Heart left ventricle (tissue), 16 donors: ENCODE results near the gene COL4A6. TPM values are rescaled to one million over a fixed set of nuclear protein-coding genes. Genes with fewer than 3 reads are reported as not detected.

Experiments
- ATAC-seq, 4 donors: fragments of 200-7000 bp; cut with Tn5 transposase; one replicate each; pipeline ENCODE4 v1.9.1; 2020 to 2022; ENCODE audit warnings: moderate library complexity in 4 of 4, mild to moderate bottlenecking in 3 of 4, moderate number of reproducible peaks in 1 of 4
- DNase-seq, 5 donors: peaks; one replicate each; pipeline ENCODE4 v3.0.0-alpha.2; 2020
- H3K27ac ChIP-seq, 12 donors: fragments of 200-600 bp; sonication (generic) in 4 of 12; one replicate each; pipeline versions ENCODE4 v1.5.0 to v1.8.0; 2016 to 2022; ENCODE audit warnings: mild to moderate bottlenecking in 2 of 12
- H3K27me3 ChIP-seq, 9 donors: fragments of 200-600 bp; sonication (generic) in 2 of 9; one replicate each; pipeline versions ENCODE4 v1.5.1 to v1.8.0; 2016 to 2022; ENCODE audit warnings: mild to moderate bottlenecking in 3 of 9
- H3K36me3 ChIP-seq, 9 donors: fragments of 200-600 bp; sonication (generic) in 2 of 9; one replicate each; pipeline versions ENCODE4 v1.5.0 to v1.8.0; 2018 to 2022; ENCODE audit warnings: mild to moderate bottlenecking in 2 of 9
- H3K4me1 ChIP-seq, 12 donors: fragments of 200-600 bp; sonication (generic) in 4 of 12; one replicate each; pipeline versions ENCODE4 v1.5.0 to v1.8.0; 2016 to 2022; ENCODE audit warnings: mild to moderate bottlenecking in 3 of 12
- H3K4me3 ChIP-seq, 12 donors: fragments of 200-600 bp; sonication (generic) in 4 of 12; one replicate each; pipeline versions ENCODE4 v1.5.0 to v1.8.0; 2017 to 2022; ENCODE audit warnings: mild to moderate bottlenecking in 9 of 12, moderate library complexity in 4 of 12
- H3K9me3 ChIP-seq, 12 donors: fragments of 200-600 bp; sonication (generic) in 4 of 12; one replicate each; pipeline versions ENCODE4 v1.5.0 to v1.8.0; 2016 to 2022; ENCODE audit warnings: mild to moderate bottlenecking in 1 of 12
- POLR2A ChIP-seq, 2 donors: fragments of 450-650 bp; IDR thresholded peaks; one replicate each; pipeline ENCODE4 v1.6.1; 2017; ENCODE audit warnings: antibody characterized with exemption in 2 of 2, mild to moderate bottlenecking in 2 of 2, moderate library complexity in 2 of 2
- WGBS, 4 donors: extraction: QIAGEN DNeasy Blood & Tissue Kit in 2 of 4; methylation state at CpG; one replicate each; pipeline versions ENCODE4 v1.1.5 to v1.1.7; 2013 to 2018; 5-methylcytosine and 5-hydroxymethylcytosine counted together
- intact Hi-C, 10 donors: fragments of 100-400 bp; cut with DNase I; formaldehyde crosslinking; loops; one replicate each; pipeline versions ENCODE4 v1.11.1 to v1.14.2; 2022
- polyA plus RNA-seq, 2 donors: library from polyadenylated mRNA; stranded (reverse); fragments of 200-250 nt; gene quantifications; one replicate each; pipeline ENCODE4 v1.2.3, GENCODE V29; 2013
- total RNA-seq, 9 donors: library from RNA; depleted of rRNA in 2 of 9; stranded (reverse); fragments of >200 nt in 2 of 9; fragmentation: NEBNext Ultra II Directional in 3 of 9; extraction: Animal tissue kit (Norgen Biotek cat#: 25700) in 3 of 9; gene quantifications; one replicate each; pipeline versions ENCODE4 v1.1.0 to v1.2.4, GENCODE V29; 2016 to 2023
- TF ChIP-seq, protein P1 (sequence below), 12 donors: fragments of 200-600 bp; sonication (generic) in 4 of 12; IDR thresholded peaks; one replicate each; pipeline versions ENCODE4 v1.5.0 to v1.8.0; 2018 to 2022; ENCODE audit warnings: antibody characterized with exemption in 12 of 12, mild to moderate bottlenecking in 5 of 12
- donor health status: ischemic (EF 13 %, LVEDD 7.1; RV severe dilation, severe dysfunction).
- donor health status: healthy with polysubstance abuse.
- donor health status: DM: no; HTN: yes; CAD: no.
- donor health status: DM: no; HTN: no; CAD: no.
- donor health status: ischemic (EF 25% LVEDD 6.9; RV normal size, moderate dysfunction).
- donor health status: ischemic (EF 25% LVEDD 5.7; RV mildly dilated, moderate dysfunction).
- donor health status: healthy.
- donor health status: DM: yes; HTN: yes; CAD: no.
- donor health status: ischemic (EF 35%, LVEDD 5.7; RV mildly dilated, moderate dysfunction).
- donor health status: nonischemic (EF 11% LVEDD 7.7; RV severe dilation, severe dysfunction).
- donor health status: DM: yes; HTN: yes; CAD: no.
- donor health status: PGD.
- donor health status: ischemic (EF 29% LVEDD 5.4; RV normal size, mild dysfunction).
- donor health status: nonischemic (EF 23%, LVEDD 6.1; RV moderate dilation, normal function).

COL4A6 gene
- total and polyA plus RNA-seq, 11 donors, result 2.9 to 14.0 (median 7.2) TPM

GRCh38 chrX:108160309-108160708 lies 277.9 kb downstream of the COL4A6 start:
- Histone ChIP-seq H3K36me3 (peaks cover 0 to 7% (median 0%) of the 10 kb centered on the region in 9 donors), H3K4me1 (no peaks in the 10 kb centered on the region), H3K27ac (no peak overlapping the region), H3K9me3 (no peaks in the 10 kb centered on the region), H3K4me3 (no peak overlapping the region), H3K27me3 (peaks cover 0 to 4% (median 0%) of the 10 kb centered on the region in 9 donors)
- ATAC-seq, result no peak
- TF ChIP-seq, protein P1, sequence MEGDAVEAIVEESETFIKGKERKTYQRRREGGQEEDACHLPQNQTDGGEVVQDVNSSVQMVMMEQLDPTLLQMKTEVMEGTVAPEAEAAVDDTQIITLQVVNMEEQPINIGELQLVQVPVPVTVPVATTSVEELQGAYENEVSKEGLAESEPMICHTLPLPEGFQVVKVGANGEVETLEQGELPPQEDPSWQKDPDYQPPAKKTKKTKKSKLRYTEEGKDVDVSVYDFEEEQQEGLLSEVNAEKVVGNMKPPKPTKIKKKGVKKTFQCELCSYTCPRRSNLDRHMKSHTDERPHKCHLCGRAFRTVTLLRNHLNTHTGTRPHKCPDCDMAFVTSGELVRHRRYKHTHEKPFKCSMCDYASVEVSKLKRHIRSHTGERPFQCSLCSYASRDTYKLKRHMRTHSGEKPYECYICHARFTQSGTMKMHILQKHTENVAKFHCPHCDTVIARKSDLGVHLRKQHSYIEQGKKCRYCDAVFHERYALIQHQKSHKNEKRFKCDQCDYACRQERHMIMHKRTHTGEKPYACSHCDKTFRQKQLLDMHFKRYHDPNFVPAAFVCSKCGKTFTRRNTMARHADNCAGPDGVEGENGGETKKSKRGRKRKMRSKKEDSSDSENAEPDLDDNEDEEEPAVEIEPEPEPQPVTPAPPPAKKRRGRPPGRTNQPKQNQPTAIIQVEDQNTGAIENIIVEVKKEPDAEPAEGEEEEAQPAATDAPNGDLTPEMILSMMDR (IDR thresholded peaks at IDR 0.05), result no peak
- no peak for TF ChIP-seq POLR2A (IDR thresholded peaks at IDR 0.05)
- 71 to 92% (median 85%) methylated on average over 4 to 5 of the region's 5 CpGs for WGBS, 4 donors
- no peak for DNase-seq
- intact Hi-C loops, result no loop called here

- peaks cover 0 to 16% (median under 1%) of the 10 kb centered on the region in 9 donors for H3K36me3 ChIP-seq
- no peak for ATAC-seq
- H3K4me1 ChIP-seq, result no peaks in the 10 kb centered on the region
- H3K9me3 ChIP-seq, result no peaks in the 10 kb centered on the region
- H3K4me3 ChIP-seq, result no peak overlapping the region
- H3K27me3 ChIP-seq, result peaks cover 0 to 3% (median 0%) of the 10 kb centered on the region in 9 donors
- TF ChIP-seq, protein P1 (IDR thresholded peaks at IDR 0.05), result no peak
- no peak overlapping the region for H3K27ac ChIP-seq
- no peak for DNase-seq
- intact Hi-C loops, result loop anchor here in 1 of 10 donors (10.0 kb wide), 1 partner anchor 56 kb away; no protein-coding TSS in a partner anchor
- 87 to 98% (median 91%) methylated on average over 11 of the region's 11 CpGs for WGBS, 4 donors
These were observed 279.1 kb downstream of the COL4A6 start for GRCh38 chrX:108159028-108159670.

- ATAC-seq (no peak), DNase-seq (no peak)
- no peak for TF ChIP-seq POLR2A (IDR thresholded peaks at IDR 0.05)
- TF ChIP-seq, protein P1 (IDR thresholded peaks at IDR 0.05), result no peak
- Histone ChIP-seq H3K27me3 (peaks cover 0 to 3% (median 0%) of the 10 kb centered on the region in 9 donors), H3K4me1 (no peaks in the 10 kb centered on the region), H3K27ac (no peak overlapping the region), H3K36me3 (peaks cover 0 to 31% (median 14%) of the 10 kb centered on the region in 9 donors), H3K9me3 (no peaks in the 10 kb centered on the region), H3K4me3 (no peak overlapping the region)
- intact Hi-C loops, result loop anchor here in 1 of 10 donors (10.0 kb wide), 1 partner anchor 57 kb away; no protein-coding TSS in a partner anchor
- WGBS, 4 donors, result 73 to 80% (median 78%) methylated on average over 3 of the region's 3 CpGs
These were observed 280.6 kb downstream of the COL4A6 start for GRCh38 chrX:108157628-108158027.

GRCh38 chrX:108156934-108157466 lies 281.2 kb downstream of the COL4A6 start:
- no peak overlapping the region for H3K27ac ChIP-seq
- H3K4me3 ChIP-seq, result no peak overlapping the region
- H3K27me3 ChIP-seq, result peaks cover 0 to 3% (median 0%) of the 10 kb centered on the region in 9 donors
- WGBS, 4 donors, result 73 to 98% (median 92%) methylated on average over 4 to 8 of the region's 8 CpGs
- no peaks in the 10 kb centered on the region for H3K9me3 ChIP-seq
- no peak for DNase-seq
- intact Hi-C loops, result loop anchor here in 1 of 10 donors (10.0 kb wide), 1 partner anchor 58 kb away; no protein-coding TSS in a partner anchor
- TF ChIP-seq, protein P1 (IDR thresholded peaks at IDR 0.05), result no peak
- no peaks in the 10 kb centered on the region for H3K4me1 ChIP-seq
- ATAC-seq, result no peak
- peaks cover 0 to 36% (median 18%) of the 10 kb centered on the region in 9 donors for H3K36me3 ChIP-seq
